HFF-Myc (cell line): ENCODE results near the gene ITPR3.

Experiments used
- DNase-seq: peaks from one replicate; pipeline ENCODE4 v3.0.0-alpha.2; 2011; ENCODE audit warnings: low read depth; ENCODE audit errors: extremely low read depth
- H3K4me3 ChIP-seq: replicated peaks from 2 replicates; pipeline ENCODE4 v1.5.1; 2011; ENCODE audit warnings: low read depth, mild to moderate bottlenecking, control low read depth, low read length
- TF ChIP-seq, protein P1 (sequence below): IDR thresholded peaks from 2 replicates; pipeline ENCODE4 v1.5.1; 2012; ENCODE audit warnings: mild to moderate bottlenecking, low read depth, low read length, control low read depth; ENCODE audit errors: missing control alignments

ITPR3 gene

DNA sequence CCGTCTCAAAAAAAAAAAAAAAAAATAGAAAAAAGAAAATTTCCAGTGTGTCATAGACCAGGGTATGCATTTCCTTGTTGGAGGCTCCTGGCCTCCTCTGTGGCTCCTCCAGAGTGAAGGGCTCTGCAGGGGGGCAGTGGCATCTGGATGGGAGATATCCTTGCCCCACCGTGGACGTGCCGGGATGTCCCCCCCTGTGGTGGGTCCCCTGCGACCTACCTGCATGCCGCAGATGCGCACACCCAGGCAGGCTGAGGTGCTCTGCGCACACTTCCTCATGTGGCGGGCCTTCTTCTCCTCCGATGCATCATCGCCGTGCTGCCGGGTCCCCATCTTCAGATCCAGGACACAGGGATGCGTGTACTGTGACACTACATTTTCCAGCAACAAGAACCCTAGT, 104.1 kb downstream of the ITPR3 start:
- H3K4me3 ChIP-seq: no peak overlapping the region
- DNase-seq: no peak
- TF ChIP-seq, protein P1, sequence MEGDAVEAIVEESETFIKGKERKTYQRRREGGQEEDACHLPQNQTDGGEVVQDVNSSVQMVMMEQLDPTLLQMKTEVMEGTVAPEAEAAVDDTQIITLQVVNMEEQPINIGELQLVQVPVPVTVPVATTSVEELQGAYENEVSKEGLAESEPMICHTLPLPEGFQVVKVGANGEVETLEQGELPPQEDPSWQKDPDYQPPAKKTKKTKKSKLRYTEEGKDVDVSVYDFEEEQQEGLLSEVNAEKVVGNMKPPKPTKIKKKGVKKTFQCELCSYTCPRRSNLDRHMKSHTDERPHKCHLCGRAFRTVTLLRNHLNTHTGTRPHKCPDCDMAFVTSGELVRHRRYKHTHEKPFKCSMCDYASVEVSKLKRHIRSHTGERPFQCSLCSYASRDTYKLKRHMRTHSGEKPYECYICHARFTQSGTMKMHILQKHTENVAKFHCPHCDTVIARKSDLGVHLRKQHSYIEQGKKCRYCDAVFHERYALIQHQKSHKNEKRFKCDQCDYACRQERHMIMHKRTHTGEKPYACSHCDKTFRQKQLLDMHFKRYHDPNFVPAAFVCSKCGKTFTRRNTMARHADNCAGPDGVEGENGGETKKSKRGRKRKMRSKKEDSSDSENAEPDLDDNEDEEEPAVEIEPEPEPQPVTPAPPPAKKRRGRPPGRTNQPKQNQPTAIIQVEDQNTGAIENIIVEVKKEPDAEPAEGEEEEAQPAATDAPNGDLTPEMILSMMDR: no peak

GRCh38 chr6:33725891-33726673, 105.0 kb downstream of the ITPR3 start:
- TF ChIP-seq, protein P1: no peak
- no peak for DNase-seq
- H3K4me3 ChIP-seq: no peak overlapping the region

DNA sequence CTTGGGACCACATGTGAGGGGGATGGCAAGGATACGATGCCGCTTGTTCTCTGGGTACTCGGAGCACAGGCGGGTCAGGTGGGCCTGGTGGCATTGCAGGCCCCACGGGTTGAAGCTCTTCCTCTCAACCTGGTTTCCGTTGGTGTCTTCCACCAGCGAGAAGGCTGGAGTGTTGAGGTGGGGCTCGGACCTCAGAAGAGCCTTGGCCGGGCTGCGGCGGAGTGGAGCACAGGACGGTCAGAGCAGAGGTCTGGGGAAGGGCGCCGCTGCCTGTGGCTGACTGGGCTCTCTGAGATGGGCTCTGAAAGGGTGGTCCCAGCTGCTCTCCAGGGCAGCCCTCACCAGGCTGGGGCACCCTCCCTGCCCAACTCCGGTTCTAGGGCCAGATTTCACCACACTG, 105.6 kb downstream of the ITPR3 start:
- TF ChIP-seq, protein P1: no peak
- no peak overlapping the region for H3K4me3 ChIP-seq
- DNase-seq: no peak

GRCh38 chr6:33727126-33727525, 106.0 kb downstream of the ITPR3 start:
- TF ChIP-seq, protein P1: no peak
- H3K4me3 ChIP-seq: no peak overlapping the region
- DNase-seq: no peak

DNA sequence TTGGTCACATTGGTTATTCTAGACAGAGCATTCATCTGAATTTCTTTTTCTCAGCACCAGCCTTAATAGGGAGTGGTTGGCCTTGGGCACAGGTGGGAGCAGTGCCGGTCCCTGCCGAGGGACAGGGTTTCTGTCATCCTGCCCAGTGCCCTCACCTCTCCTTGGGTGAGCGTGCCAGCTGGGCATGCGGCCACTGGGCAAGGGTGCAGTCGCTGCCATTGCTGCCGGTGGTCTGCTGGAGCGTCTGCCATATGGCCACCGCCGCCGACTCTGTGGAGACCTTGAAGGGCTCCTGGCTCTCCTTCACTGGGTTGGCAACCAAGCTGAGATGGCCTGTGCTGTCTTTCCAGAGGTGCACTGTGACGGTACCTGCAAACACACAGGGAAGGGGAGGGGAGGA, 106.8 kb downstream of the ITPR3 start:
- no peak overlapping the region for H3K4me3 ChIP-seq
- TF ChIP-seq, protein P1: no peak
- DNase-seq: no peak

GRCh38 chr6:33728438-33728837, 107.3 kb downstream of the ITPR3 start:
- no peak for DNase-seq
- no peak overlapping the region for H3K4me3 ChIP-seq
- TF ChIP-seq, protein P1: no peak

DNA sequence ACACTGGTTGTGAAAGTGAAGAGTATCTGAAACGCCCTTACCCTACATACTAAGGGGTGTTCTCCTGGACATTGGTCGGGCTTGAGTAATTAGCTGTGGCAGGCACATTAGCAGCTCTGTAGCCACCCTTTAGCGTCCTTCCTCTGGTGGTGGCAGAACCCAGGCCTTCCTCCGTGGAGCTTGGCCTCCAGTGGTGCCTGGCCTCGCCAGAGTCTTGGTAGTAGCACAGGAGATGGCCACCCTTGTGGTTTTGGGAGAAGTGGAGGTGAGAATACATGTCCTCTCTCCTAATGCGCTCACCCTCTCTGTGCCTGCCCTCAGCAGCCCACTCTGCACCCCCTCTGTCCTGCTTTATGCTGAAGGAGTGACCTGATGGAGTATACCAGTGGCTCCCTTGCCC, 107.9 kb downstream of the ITPR3 start:
- no peak for DNase-seq
- TF ChIP-seq, protein P1: no peak
- H3K4me3 ChIP-seq: no peak overlapping the region
